Gastrocnemius medialis (tissue), 4 donors: ENCODE data around the gene POMT2. TPM values are rescaled to one million over a fixed set of nuclear protein-coding genes. Genes with fewer than 3 reads are reported as not detected.

Source experiments
- ATAC-seq, 2 donors: fragments of 150-250 bp; one replicate each; pipeline ENCODE4 v1.9.1; 2016
- DNase-seq, 2 donors: peaks; one replicate each; pipeline ENCODE4 v3.0.0-alpha.2; 2019
- H3K27ac ChIP-seq, 4 donors: fragments of 200-600 bp; sonication (generic); 1 replicate in 1 of 4; 2 replicates in 3 of 4; pipeline ENCODE4 v1.5.1; 2016 to 2018; ENCODE audit warnings: mild to moderate bottlenecking in 2 of 4, moderate library complexity in 1 of 4
- H3K27me3 ChIP-seq, 3 donors: fragments of 200-600 bp; sonication (generic) in 2 of 3; 1 replicate in 1 of 3; 2 replicates in 2 of 3; pipeline versions ENCODE4 v1.5.1 to v1.6.0; 2016 to 2019; ENCODE audit warnings: mild to moderate bottlenecking in 1 of 3, moderate library complexity in 1 of 3
- H3K36me3 ChIP-seq, 2 donors: fragments of 200-600 bp; sonication (generic) in 1 of 2; one replicate each; pipeline ENCODE4 v1.5.1; 2017 to 2018
- H3K4me1 ChIP-seq, 2 donors: fragments of 200-600 bp; sonication (generic) in 1 of 2; one replicate each; pipeline ENCODE4 v1.5.1; 2016 to 2017; ENCODE audit warnings: mild to moderate bottlenecking in 2 of 2
- H3K4me3 ChIP-seq, 4 donors: fragments of 200-600 bp; sonication (generic) in 3 of 4; 1 replicate in 1 of 4; 2 replicates in 3 of 4; pipeline ENCODE4 v1.5.1; 2016 to 2019; ENCODE audit warnings: mild to moderate bottlenecking in 2 of 4
- H3K9me3 ChIP-seq, 3 donors: fragments of 200-600 bp; sonication (generic) in 2 of 3; 1 replicate in 1 of 3; 2 replicates in 2 of 3; pipeline ENCODE4 v1.5.1; 2016 to 2019
- CTCF ChIP-seq, 5 experiments: fragments of 450-650 bp in 3 of 5; fragments of 200-600 bp in 2 of 5; sonication (generic) in 2 of 5; IDR thresholded peaks in 4 of 5; conservative IDR thresholded peaks in 1 of 5; 1 replicate in 4 of 5; 2 replicates in 1 of 5; pipeline ENCODE4 v1.5.1; 2016 to 2019; ENCODE audit warnings: antibody characterized with exemption in 5 of 5, mild to moderate bottlenecking in 3 of 5, moderate library complexity in 3 of 5
- POLR2A ChIP-seq, 2 donors: fragments of 450-650 bp; IDR thresholded peaks; one replicate each; pipeline ENCODE4 v1.6.1; 2017; ENCODE audit warnings: antibody characterized with exemption in 2 of 2, mild to moderate bottlenecking in 2 of 2, moderate library complexity in 2 of 2
- in situ Hi-C, 4 donors: fragments of 200-750 bp; cut with MboI; loops; one replicate each; pipeline versions ENCODE4 v1.15.0 to v1.8.0; 2017; ENCODE audit warnings: low sequenced_read_pairs in 4 of 4
- intact Hi-C: fragments of 100-400 bp; cut with DNase I; formaldehyde crosslinking; loops from one replicate; pipeline ENCODE4 v1.15.1; 2023; ENCODE audit warnings: low total_unique reads
- total RNA-seq, 4 donors: library from RNA; depleted of rRNA; stranded (reverse); fragments of >200 nt; gene quantifications; one replicate each; pipeline versions ENCODE4 v1.1.0 to v1.2.3, GENCODE V29; 2016

POMT2 gene
- total RNA-seq, 4 donors from 2014 or later: 27.0 to 33.2 (median 28.9) TPM

GRCh38 chr14:77245820-77246219, 74.9 kb downstream of the POMT2 start:
- H3K4me1 ChIP-seq: no peaks in the 10 kb centered on the region
- no peaks in the 10 kb centered on the region for H3K9me3 ChIP-seq
- intact Hi-C loops: no loop called here
- H3K36me3 ChIP-seq: no peaks in the 10 kb centered on the region
- no peak for DNase-seq
- TF ChIP-seq CTCF (IDR thresholded peaks at IDR 0.05 in 4 of 5, conservative IDR thresholded peaks at IDR 0.05 in 1 of 5) (no peak), POLR2A (IDR thresholded peaks at IDR 0.05) (no peak)
- no peak overlapping the region for H3K4me3 ChIP-seq
- no peak for ATAC-seq
- H3K27ac ChIP-seq: no peak overlapping the region
- no peaks in the 10 kb centered on the region for H3K27me3 ChIP-seq
- in situ Hi-C loops: no loop called here

- no peaks in the 10 kb centered on the region for H3K36me3 ChIP-seq
These were observed 76.8 kb downstream of the POMT2 start for GRCh38 chr14:77243853-77244252.

DNA sequence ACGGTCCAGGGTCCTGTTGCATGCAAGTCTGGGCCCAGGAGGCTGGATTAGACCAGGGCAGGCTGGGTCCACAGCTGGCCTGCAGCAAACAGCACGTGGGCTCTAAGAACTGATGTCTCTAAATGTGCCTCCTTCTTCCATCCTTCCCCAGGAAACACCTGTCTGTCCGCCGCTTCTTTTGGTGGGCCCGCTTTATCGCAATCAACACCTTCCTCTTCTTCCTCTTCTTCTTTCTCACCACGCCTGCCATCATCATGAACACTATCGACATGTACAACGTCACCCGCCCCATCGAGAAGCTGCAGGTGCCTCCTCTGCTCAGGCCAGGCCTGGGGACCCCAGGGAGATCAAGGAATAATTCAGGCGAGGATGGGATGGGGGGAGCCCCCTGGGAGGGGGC, 77.9 kb downstream of the POMT2 start:
- no peaks in the 10 kb centered on the region for H3K9me3 ChIP-seq
- ATAC-seq (no peak), DNase-seq (no peak)
- H3K36me3 ChIP-seq: no peaks in the 10 kb centered on the region
- in situ Hi-C loops: no loop called here
- intact Hi-C loops: no loop called here
- TF ChIP-seq CTCF (IDR thresholded peaks at IDR 0.05 in 4 of 5, conservative IDR thresholded peaks at IDR 0.05 in 1 of 5) (no peak), POLR2A (IDR thresholded peaks at IDR 0.05) (no peak)
- H3K4me3 ChIP-seq: no peak overlapping the region
- no peaks in the 10 kb centered on the region for H3K4me1 ChIP-seq
- no peak overlapping the region for H3K27ac ChIP-seq
- no peaks in the 10 kb centered on the region for H3K27me3 ChIP-seq

More at GRCh38 chr14:77243853-77244252, 76.8 kb downstream of the POMT2 start:
- no peaks in the 10 kb centered on the region for H3K27me3 ChIP-seq
- no peaks in the 10 kb centered on the region for H3K9me3 ChIP-seq
- TF ChIP-seq CTCF (IDR thresholded peaks at IDR 0.05 in 4 of 5, conservative IDR thresholded peaks at IDR 0.05 in 1 of 5): no peak
- no peak for TF ChIP-seq POLR2A (IDR thresholded peaks at IDR 0.05)
- no peaks in the 10 kb centered on the region for H3K4me1 ChIP-seq
- DNase-seq: no peak
- in situ Hi-C loops (no loop called here), intact Hi-C loops (no loop called here)
- ATAC-seq: no peak
- no peak overlapping the region for H3K27ac ChIP-seq
- no peak overlapping the region for H3K4me3 ChIP-seq

- in situ Hi-C loops: no loop called here
- ATAC-seq: no peak
- DNase-seq: no peak
These were observed 78.7 kb downstream of the POMT2 start for GRCh38 chr14:77241955-77242354.

More at GRCh38 chr14:77241955-77242354, 78.7 kb downstream of the POMT2 start:
- no peak overlapping the region for H3K4me3 ChIP-seq
- no peaks in the 10 kb centered on the region for H3K36me3 ChIP-seq
- intact Hi-C loops: no loop called here
- no peaks in the 10 kb centered on the region for H3K27me3 ChIP-seq
- H3K4me1 ChIP-seq: no peaks in the 10 kb centered on the region
- TF ChIP-seq CTCF (IDR thresholded peaks at IDR 0.05 in 4 of 5, conservative IDR thresholded peaks at IDR 0.05 in 1 of 5): no peak
- TF ChIP-seq POLR2A (IDR thresholded peaks at IDR 0.05): no peak
- no peak overlapping the region for H3K27ac ChIP-seq
- H3K9me3 ChIP-seq: no peaks in the 10 kb centered on the region
